K562 (cell line): ENCODE measurements around the gene KBTBD12. TPM values are rescaled to one million over a fixed set of nuclear protein-coding genes. Genes with fewer than 3 reads are reported as not detected.
A peak's percentile ranks its signal among the peaks of the same experiment; 100 is the strongest.

Experiments
- C11orf30 ChIP-seq: fragments of 450-650 bp; IDR thresholded peaks from 2 replicates; pipeline ENCODE4 v1.6.1; 2016; ENCODE audit warnings: low read depth, mild to moderate bottlenecking
- DACH1 ChIP-seq: fragments of 450-650 bp; IDR thresholded peaks from 2 replicates; pipeline ENCODE4 v1.6.1; 2018; ENCODE audit not compliant: partially characterized antibody
- ERF ChIP-seq: fragments of 450-650 bp; formaldehyde crosslinking; IDR thresholded peaks from 2 replicates; pipeline ENCODE4 v1.4.0; 2020; ENCODE audit warnings: mild to moderate bottlenecking, mixed read lengths
- LEF1 ChIP-seq: fragments of 450-650 bp; IDR thresholded peaks from 2 replicates; pipeline ENCODE4 v1.6.1; 2016; ENCODE audit warnings: mild to moderate bottlenecking
- MAFF ChIP-seq: IDR thresholded peaks from 2 replicates; pipeline ENCODE4 v1.6.1; 2012; ENCODE audit warnings: low read length, improper control_type of control experiment
- MCM2 ChIP-seq: fragments of 450-650 bp; IDR thresholded peaks from 2 replicates; pipeline ENCODE4 v1.6.1; 2017; ENCODE audit warnings: low read depth, mild to moderate bottlenecking
- MYNN ChIP-seq, 2 experiments: sonication (generic); formaldehyde crosslinking in 1 of 2; IDR thresholded peaks; 2 replicates each; pipeline versions ENCODE4 v1.5.0 to v1.6.1; 2016 to 2020; ENCODE audit warnings: antibody characterized with exemption in 1 of 2, missing genetic modification reagents in 1 of 2
- RUNX1 ChIP-seq: sonication (generic); IDR thresholded peaks from 2 replicates; pipeline ENCODE4 v1.6.1; 2016; ENCODE audit warnings: antibody characterized with exemption, low read depth
- SP2 ChIP-seq: IDR thresholded peaks from 2 replicates; pipeline ENCODE4 v1.6.1; 2011; ENCODE audit warnings: mild to moderate bottlenecking, low read depth, low read length, moderate library complexity; ENCODE audit not compliant: poor library complexity, severe bottlenecking; ENCODE audit errors: extremely low read depth
- SREBF1 ChIP-seq: fragments of 150-350 bp; IDR thresholded peaks from 2 replicates; pipeline ENCODE4 v1.6.1; 2014; ENCODE audit warnings: antibody characterized with exemption, low read depth, low read length, borderline replicate concordance
- SREBF2 ChIP-seq: sonication (generic); formaldehyde crosslinking; IDR thresholded peaks from 2 replicates; pipeline ENCODE4 v1.4.0; 2020; ENCODE audit warnings: mild to moderate bottlenecking, missing genetic modification reagents
- ZBTB1 ChIP-seq: sonication (generic); formaldehyde crosslinking; IDR thresholded peaks from 2 replicates; pipeline ENCODE4 v1.8.1; 2023; ENCODE audit warnings: missing genetic modification reagents, low read depth, mild to moderate bottlenecking, borderline replicate concordance
- ZNF551 ChIP-seq: fragments of 250-450 bp; sonication (Bioruptor Pico); IDR thresholded peaks from 2 replicates; pipeline ENCODE4 v1.5.0; 2021; ENCODE audit warnings: mild to moderate bottlenecking, moderate library complexity
- polyA plus RNA-seq, 8 experiments: library from polyadenylated mRNA; depleted of rRNA in 4 of 8; stranded (reverse) in 5 of 8; unstranded in 3 of 8; fragments of >200 nt; fragmentation: Nextera tagmentation in 2 of 8; fragmentation: Illumina TruSeq in 1 of 8; extraction: Ambion mirVana in 2 of 8; extraction: Trizol in 1 of 8; gene quantifications; 2 replicates each; pipeline versions ENCODE4 v1.2.1 to v1.2.3, GENCODE V29; 2011 to 2014; ENCODE audit warnings: inconsistent platforms in 1 of 8, missing spikeins in 1 of 8
- total RNA-seq, 7 experiments: library from RNA; depleted of rRNA in 6 of 7; stranded (reverse); fragments of >200 nt in 6 of 7; fragmentation: Illumina TruSeq in 2 of 7; extraction: Trizol in 2 of 7; gene quantifications; 2 replicates each; pipeline versions ENCODE4 v1.2.1 to v1.2.3, GENCODE V29; 2011 to 2021; ENCODE audit warnings: low replicate concordance in 1 of 7
- TF ChIP-seq, protein P1 (sequence below): fragments of 450-650 bp; conservative IDR thresholded peaks from 2 replicates; pipeline ENCODE4 v1.6.1; 2016; ENCODE audit warnings: missing genetic modification characterization, low read depth, mild to moderate bottlenecking, missing compliant biosample characterization, moderate library complexity
- TF ChIP-seq, protein P2 (sequence below): sonication (generic); formaldehyde crosslinking; IDR thresholded peaks from 2 replicates; pipeline ENCODE4 v1.8.0; 2022; ENCODE audit warnings: mild to moderate bottlenecking, missing genetic modification reagents, borderline replicate concordance
- TF ChIP-seq, protein P3 (sequence below): fragments of 150-350 bp; IDR thresholded peaks from 2 replicates; pipeline ENCODE4 v1.6.1; 2014; ENCODE audit warnings: low read depth, mild to moderate bottlenecking, low read length, borderline replicate concordance
- TF ChIP-seq, protein P4 (sequence below): sonication (generic); formaldehyde crosslinking; IDR thresholded peaks from 2 replicates; pipeline ENCODE4 v1.8.0; 2022; ENCODE audit warnings: missing genetic modification reagents, mild to moderate bottlenecking, moderate library complexity, borderline replicate concordance

KBTBD12 gene
- total and polyA plus RNA-seq, 9 of the 15 experiments (the other 6 are each of a cell fraction or from before 2014, with no cell fraction given), result not detected

DNA sequence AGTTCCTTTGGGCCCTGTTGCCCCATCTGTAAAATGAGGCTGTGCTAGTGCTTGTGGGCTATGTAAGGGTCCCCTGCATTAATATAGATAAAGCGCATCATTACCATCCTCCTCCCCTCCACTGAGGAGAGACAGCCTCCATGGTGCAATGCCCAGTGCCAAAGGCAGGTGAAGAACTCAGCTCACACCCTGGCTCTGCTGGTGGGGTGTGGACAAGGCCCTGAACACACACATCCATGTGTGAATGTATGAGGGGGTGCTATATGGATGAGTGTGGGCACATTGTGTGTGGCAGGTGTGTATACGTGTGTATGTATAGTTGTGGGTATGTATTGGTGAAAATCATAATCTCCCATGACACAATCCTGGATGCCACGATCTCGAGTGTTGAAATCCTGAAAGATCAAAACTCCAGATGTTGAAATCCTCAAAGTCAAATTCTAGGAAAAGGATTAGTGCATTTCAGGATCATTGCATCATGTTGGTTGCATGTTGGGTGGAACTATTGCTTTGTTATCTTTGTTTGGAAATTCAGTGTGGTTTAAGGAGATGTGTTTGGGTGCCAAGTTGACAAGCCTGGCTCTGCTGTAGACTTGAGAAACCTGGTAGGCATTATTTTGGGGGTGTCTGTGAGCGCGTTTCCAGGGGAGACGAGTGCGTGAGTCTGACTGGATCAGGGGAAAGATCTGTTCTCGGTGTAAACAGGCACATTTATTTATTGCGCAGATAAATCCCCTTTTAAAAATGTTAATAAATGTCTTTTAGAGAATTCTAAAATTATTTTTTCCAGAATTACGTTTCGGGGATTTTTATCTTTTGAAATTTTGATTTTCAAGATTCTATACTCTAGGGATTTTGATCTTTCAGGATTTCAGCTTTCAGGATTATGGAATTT is 95.2 kb downstream of the KBTBD12 start (continued):
- TF ChIP-seq RUNX1, result no peak
- TF ChIP-seq, protein P1, sequence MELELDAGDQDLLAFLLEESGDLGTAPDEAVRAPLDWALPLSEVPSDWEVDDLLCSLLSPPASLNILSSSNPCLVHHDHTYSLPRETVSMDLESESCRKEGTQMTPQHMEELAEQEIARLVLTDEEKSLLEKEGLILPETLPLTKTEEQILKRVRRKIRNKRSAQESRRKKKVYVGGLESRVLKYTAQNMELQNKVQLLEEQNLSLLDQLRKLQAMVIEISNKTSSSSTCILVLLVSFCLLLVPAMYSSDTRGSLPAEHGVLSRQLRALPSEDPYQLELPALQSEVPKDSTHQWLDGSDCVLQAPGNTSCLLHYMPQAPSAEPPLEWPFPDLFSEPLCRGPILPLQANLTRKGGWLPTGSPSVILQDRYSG (tag), result no peak
- no peak for TF ChIP-seq C11orf30
- TF ChIP-seq SP2, result no peak
- no peak for TF ChIP-seq ERF (CRISPR knock-in tag)
- TF ChIP-seq LEF1, result peak; percentile 93; the same call in 1 of the 2 replicates
- TF ChIP-seq MAFF, result no peak
- TF ChIP-seq, protein P2, sequence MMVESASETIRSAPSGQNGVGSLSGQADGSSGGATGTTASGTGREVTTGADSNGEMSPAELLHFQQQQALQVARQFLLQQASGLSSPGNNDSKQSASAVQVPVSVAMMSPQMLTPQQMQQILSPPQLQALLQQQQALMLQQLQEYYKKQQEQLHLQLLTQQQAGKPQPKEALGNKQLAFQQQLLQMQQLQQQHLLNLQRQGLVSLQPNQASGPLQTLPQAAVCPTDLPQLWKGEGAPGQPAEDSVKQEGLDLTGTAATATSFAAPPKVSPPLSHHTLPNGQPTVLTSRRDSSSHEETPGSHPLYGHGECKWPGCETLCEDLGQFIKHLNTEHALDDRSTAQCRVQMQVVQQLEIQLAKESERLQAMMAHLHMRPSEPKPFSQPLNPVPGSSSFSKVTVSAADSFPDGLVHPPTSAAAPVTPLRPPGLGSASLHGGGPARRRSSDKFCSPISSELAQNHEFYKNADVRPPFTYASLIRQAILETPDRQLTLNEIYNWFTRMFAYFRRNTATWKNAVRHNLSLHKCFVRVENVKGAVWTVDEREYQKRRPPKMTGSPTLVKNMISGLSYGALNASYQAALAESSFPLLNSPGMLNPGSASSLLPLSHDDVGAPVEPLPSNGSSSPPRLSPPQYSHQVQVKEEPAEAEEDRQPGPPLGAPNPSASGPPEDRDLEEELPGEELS (CRISPR knock-in tag), result no peak
- TF ChIP-seq ZNF551 (CRISPR knock-in tag), result no peak
- TF ChIP-seq, protein P3, sequence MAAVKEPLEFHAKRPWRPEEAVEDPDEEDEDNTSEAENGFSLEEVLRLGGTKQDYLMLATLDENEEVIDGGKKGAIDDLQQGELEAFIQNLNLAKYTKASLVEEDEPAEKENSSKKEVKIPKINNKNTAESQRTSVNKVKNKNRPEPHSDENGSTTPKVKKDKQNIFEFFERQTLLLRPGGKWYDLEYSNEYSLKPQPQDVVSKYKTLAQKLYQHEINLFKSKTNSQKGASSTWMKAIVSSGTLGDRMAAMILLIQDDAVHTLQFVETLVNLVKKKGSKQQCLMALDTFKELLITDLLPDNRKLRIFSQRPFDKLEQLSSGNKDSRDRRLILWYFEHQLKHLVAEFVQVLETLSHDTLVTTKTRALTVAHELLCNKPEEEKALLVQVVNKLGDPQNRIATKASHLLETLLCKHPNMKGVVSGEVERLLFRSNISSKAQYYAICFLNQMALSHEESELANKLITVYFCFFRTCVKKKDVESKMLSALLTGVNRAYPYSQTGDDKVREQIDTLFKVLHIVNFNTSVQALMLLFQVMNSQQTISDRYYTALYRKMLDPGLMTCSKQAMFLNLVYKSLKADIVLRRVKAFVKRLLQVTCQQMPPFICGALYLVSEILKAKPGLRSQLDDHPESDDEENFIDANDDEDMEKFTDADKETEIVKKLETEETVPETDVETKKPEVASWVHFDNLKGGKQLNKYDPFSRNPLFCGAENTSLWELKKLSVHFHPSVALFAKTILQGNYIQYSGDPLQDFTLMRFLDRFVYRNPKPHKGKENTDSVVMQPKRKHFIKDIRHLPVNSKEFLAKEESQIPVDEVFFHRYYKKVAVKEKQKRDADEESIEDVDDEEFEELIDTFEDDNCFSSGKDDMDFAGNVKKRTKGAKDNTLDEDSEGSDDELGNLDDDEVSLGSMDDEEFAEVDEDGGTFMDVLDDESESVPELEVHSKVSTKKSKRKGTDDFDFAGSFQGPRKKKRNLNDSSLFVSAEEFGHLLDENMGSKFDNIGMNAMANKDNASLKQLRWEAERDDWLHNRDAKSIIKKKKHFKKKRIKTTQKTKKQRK, result no peak
- no peak for TF ChIP-seq DACH1
- no peak for TF ChIP-seq SREBF2
- TF ChIP-seq SREBF1, result no peak
- no peak for TF ChIP-seq MCM2
- TF ChIP-seq, protein P4, sequence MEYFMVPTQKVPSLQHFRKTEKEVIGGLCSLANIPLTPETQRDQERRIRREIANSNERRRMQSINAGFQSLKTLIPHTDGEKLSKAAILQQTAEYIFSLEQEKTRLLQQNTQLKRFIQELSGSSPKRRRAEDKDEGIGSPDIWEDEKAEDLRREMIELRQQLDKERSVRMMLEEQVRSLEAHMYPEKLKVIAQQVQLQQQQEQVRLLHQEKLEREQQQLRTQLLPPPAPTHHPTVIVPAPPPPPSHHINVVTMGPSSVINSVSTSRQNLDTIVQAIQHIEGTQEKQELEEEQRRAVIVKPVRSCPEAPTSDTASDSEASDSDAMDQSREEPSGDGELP (CRISPR knock-in tag), result no peak
- no peak for TF ChIP-seq MYNN (IDR thresholded peaks at IDR 0.05)
- no peak for TF ChIP-seq MYNN (CRISPR knock-in tag; IDR thresholded peaks at IDR 0.05)
- TF ChIP-seq ZBTB1 (CRISPR knock-in tag), result no peak
